ENCODE data around the gene UBE2S.
"Not testable (repeated sequence)": the region's sequence is repeated elsewhere in the genome, so short reads cannot be mapped to it uniquely, and the experiment has no call there.

UBE2S gene

GRCh38 chr19:55439052-55439451, 31.5 kb upstream of the UBE2S start:
- no peak for DNase-seq

- DNase-seq = peak; percentile 20
Observed at GRCh38 chr19:55437410-55437809, 29.8 kb upstream of the UBE2S start.

GRCh38 chr19:55436847-55437246, 29.3 kb upstream of the UBE2S start:
- DNase-seq = no peak

- DNase-seq = no peak
Observed at GRCh38 chr19:55435020-55435419, 27.4 kb upstream of the UBE2S start.

- no peak for DNase-seq
Observed at GRCh38 chr19:55434356-55434919, 26.9 kb upstream of the UBE2S start.

GRCh38 chr19:55433292-55433691, 25.7 kb upstream of the UBE2S start:
- no peak for DNase-seq

- DNase-seq = no peak
Observed at GRCh38 chr19:55432241-55432959, 24.8 kb upstream of the UBE2S start.

GRCh38 chr19:55431183-55431582, 23.6 kb upstream of the UBE2S start:
- DNase-seq = no peak

- DNase-seq = no peak
Observed at GRCh38 chr19:55426042-55426441, 18.5 kb upstream of the UBE2S start.

GRCh38 chr19:55424518-55424917, 16.9 kb upstream of the UBE2S start:
- DNase-seq = no peak

GRCh38 chr19:55423225-55424005, 15.8 kb upstream of the UBE2S start:
- no peak for DNase-seq

- DNase-seq = peak; percentile 9
Observed at GRCh38 chr19:55421281-55421680, 13.7 kb upstream of the UBE2S start.

GRCh38 chr19:55419624-55420236, 12.1 kb upstream of the UBE2S start:
- no peak for DNase-seq

- DNase-seq = no peak
Observed at GRCh38 chr19:55419103-55419502, 11.5 kb upstream of the UBE2S start.

- peak; percentile 44 for DNase-seq
Observed at GRCh38 chr19:55418185-55418584, 10.6 kb upstream of the UBE2S start.

- DNase-seq = no peak
Observed at GRCh38 chr19:55410168-55410567, 2.6 kb upstream of the UBE2S start.

GRCh38 chr19:55409179-55409578, 1.6 kb upstream of the UBE2S start:
- not testable (repeated sequence) for DNase-seq

- DNase-seq = no peak
Observed at GRCh38 chr19:55408533-55408872, 915 bp upstream of the UBE2S start.

GRCh38 chr19:55407800-55408532, 378 bp upstream of the UBE2S start:
- DNase-seq = peak; percentile 97

- DNase-seq = peak; percentile 46
Observed at GRCh38 chr19:55406826-55407549, 600 bp downstream of the UBE2S start.

- DNase-seq = no peak
Observed at GRCh38 chr19:55406091-55406825, 1.3 kb downstream of the UBE2S start.

GRCh38 chr19:55405638-55406037, 1.9 kb downstream of the UBE2S start:
- no peak for DNase-seq
